Activated CD8-positive, alpha-beta memory T cell treated with anti-CD3 and anti-CD28 coated beads, Interleukin-2, amount 10 ng/mL, durations not matched to agents 7 days and 5 days (primary cell): Measurements from ENCODE around the gene RASAL2. TPM values are rescaled to one million over a fixed set of nuclear protein-coding genes. Genes with fewer than 3 reads are reported as not detected.

Source experiments
- ATAC-seq: fragments of 150-1000 bp; cut with Tn5 transposase; one replicate; pipeline ENCODE4 v1.10.0; 2021; ENCODE audit warnings: moderate library complexity
- CTCF ChIA-PET: fragments of 350-600 bp; sonication (Branson Sonifier 250); formaldehyde crosslinking; loops from one replicate; lab custom pipeline; 2021; ENCODE audit warnings: antibody characterized with exemption; lab: Charles Lee
- DNase-seq: peaks from one replicate; pipeline ENCODE4 v3.0.0-alpha.2; 2020
- H3K27ac Mint-ChIP-seq: one replicate; pipeline ENCODE4 v1.8.0; 2021; ENCODE audit warnings: mild to moderate bottlenecking, mixed read lengths
- H3K27me3 Mint-ChIP-seq: one replicate; pipeline ENCODE4 v1.8.0; 2021; ENCODE audit warnings: mixed read lengths
- H3K36me3 Mint-ChIP-seq: one replicate; pipeline ENCODE4 v1.8.0; 2021; ENCODE audit warnings: mild to moderate bottlenecking, mixed read lengths
- H3K4me1 Mint-ChIP-seq: one replicate; pipeline ENCODE4 v1.8.0; 2021; ENCODE audit warnings: mixed read lengths
- H3K4me3 Mint-ChIP-seq: one replicate; pipeline ENCODE4 v1.8.0; 2021; ENCODE audit warnings: mild to moderate bottlenecking, moderate library complexity, mixed read lengths
- H3K9me3 Mint-ChIP-seq: one replicate; pipeline ENCODE4 v1.8.0; 2022; ENCODE audit warnings: low read depth, mixed read lengths
- total RNA-seq, 2 experiments: library from RNA; stranded (reverse); gene quantifications; one replicate each; pipeline ENCODE4 v1.2.3, GENCODE V29; 2021

RASAL2 gene
- total RNA-seq, 2 experiments from 2014 or later: not detected

DNA sequence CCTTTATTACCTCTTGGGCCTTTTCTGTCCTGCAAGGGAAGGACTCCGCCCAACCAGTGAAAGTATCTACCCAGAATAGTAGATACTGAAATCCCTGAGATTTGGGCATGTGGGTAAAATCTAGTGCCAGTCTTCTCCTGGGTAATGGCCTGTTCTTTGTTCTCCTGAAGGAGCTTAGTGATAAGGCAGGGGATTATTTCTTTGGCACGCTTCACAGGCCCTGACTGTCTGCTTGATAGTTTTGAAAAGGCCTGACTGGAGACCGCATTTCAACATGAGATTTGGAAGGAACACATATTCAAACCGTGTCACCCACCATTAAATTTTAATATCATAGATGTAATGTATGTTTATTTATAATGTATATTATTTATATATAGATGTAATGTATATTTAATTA lies 48.9 kb downstream of the RASAL2 start:
- Mint-ChIP-seq H3K27me3 (no peaks in the 10 kb centered on the region), H3K27ac (no peak overlapping the region), H3K9me3 (no peaks in the 10 kb centered on the region), H3K36me3 (no peaks in the 10 kb centered on the region), H3K4me3 (no peak overlapping the region), H3K4me1 (no peaks in the 10 kb centered on the region)
- DNase-seq (no peak), ATAC-seq (no peak)
- CTCF ChIA-PET: no interaction called here

DNA sequence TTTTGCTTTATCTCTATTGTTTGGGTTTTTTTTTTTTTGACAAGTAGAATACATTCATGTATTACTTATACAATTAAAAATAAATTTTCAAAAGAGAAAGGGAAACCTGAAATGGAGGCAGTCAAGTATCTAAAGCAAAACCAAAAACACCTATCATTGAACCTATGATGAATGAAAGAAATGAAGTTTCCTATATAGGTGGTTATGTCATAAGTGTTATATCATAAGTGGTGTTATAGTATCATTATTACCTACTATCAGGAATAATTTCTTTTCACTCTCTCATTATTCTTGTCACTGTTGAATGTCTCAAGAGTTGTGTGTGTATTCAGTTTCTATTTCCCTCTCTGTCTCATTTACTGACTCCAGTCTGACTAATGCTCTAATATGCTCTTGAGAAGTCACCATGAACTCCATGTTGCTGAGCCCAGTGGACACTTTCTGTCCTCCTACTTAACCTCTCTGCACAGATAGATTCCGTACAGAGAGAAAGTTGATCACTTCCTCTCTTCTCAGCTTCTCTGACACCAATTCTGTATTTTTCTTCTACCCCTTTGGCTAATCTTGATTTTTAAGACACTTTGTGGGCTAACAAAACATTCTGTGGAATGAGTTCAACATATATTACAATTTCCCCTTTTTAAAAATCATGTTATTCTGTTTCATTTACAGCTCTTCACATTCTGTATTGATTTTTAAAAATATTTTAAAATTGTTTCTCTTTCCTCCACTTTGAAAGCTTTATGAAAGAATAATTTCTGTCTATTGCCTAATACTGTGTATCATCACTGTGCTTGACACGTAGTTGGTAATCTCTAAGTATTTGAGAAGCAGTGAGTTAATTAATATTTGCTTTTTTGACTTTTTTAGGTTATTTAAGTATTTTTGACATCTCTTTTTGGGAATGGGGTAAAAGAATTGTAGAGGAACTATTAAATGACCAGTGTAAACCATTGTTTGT lies 50.1 kb downstream of the RASAL2 start:
- Mint-ChIP-seq H3K4me1 (no peaks in the 10 kb centered on the region), H3K4me3 (no peak overlapping the region), H3K9me3 (no peaks in the 10 kb centered on the region), H3K27ac (no peak overlapping the region), H3K27me3 (no peaks in the 10 kb centered on the region), H3K36me3 (no peaks in the 10 kb centered on the region)
- no peak for ATAC-seq
- CTCF ChIA-PET: no interaction called here
- no peak for DNase-seq

DNA sequence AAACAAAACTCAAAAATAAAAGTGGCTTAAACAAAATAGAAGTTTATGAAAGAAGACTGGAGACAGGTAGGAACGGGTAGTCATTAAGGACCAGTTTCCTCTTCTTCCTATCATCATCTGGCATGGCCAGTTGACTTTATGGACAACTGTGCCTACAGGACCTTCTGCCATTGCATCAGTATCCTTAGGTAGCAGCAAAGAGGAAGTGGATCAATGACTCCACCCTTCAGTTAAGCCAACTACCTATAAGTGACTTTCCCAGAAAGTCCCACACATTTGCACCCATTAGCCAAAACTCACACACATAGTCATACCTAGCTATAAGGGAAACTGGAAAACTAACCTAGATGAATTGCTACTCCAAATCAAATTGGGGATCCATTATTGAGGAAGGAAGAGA lies 51.7 kb downstream of the RASAL2 start:
- H3K36me3 Mint-ChIP-seq: no peaks in the 10 kb centered on the region
- H3K4me3 Mint-ChIP-seq: no peak overlapping the region
- no peak overlapping the region for H3K27ac Mint-ChIP-seq
- DNase-seq (no peak), ATAC-seq (no peak)
- CTCF ChIA-PET: no interaction called here
- H3K9me3 Mint-ChIP-seq: no peaks in the 10 kb centered on the region
- H3K4me1 Mint-ChIP-seq: no peaks in the 10 kb centered on the region
- no peaks in the 10 kb centered on the region for H3K27me3 Mint-ChIP-seq

DNA sequence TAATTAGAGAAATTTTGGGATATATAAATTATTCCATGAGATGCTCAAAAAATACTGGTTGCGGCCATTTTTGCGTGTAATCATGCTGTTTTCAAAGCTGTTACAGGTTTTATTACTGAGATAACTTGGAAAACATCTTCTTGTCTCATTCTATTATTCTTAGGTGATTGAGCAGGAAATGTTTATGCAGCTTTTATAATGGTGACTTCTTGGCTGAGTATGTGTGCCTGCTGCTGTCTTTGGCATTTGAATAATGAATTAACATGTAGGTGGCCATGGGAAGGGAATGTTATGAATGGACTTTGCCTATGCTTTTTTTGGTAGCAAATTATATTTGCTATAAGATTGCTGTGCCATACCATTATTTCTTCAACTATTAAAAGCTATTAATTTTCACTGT lies 52.5 kb downstream of the RASAL2 start:
- ATAC-seq (no peak), DNase-seq (no peak)
- H3K4me1 Mint-ChIP-seq: no peaks in the 10 kb centered on the region
- H3K36me3 Mint-ChIP-seq: no peaks in the 10 kb centered on the region
- no peak overlapping the region for H3K27ac Mint-ChIP-seq
- H3K27me3 Mint-ChIP-seq: no peaks in the 10 kb centered on the region
- CTCF ChIA-PET: no interaction called here
- H3K9me3 Mint-ChIP-seq: no peaks in the 10 kb centered on the region
- H3K4me3 Mint-ChIP-seq: no peak overlapping the region

DNA sequence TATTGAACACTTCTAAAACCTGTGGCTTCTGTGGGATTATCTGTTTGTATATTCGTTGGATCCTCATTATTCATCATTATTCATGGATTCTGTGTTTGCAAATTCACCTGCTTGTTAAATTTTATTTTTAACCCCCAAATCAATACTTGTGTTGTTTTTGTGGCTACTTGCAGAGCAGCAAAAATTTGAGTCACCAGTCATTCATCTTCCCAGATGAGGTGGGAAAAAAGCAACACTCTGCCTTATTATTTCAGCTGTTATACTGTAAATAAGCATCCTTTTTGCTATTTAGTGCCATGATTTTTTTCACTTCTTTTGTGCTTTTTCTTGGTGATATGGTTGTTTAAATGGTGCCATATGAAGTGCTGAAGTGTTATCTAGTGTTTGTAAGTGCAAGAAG lies 56.7 kb downstream of the RASAL2 start:
- Mint-ChIP-seq H3K27ac (no peak overlapping the region), H3K27me3 (no peaks in the 10 kb centered on the region), H3K4me3 (no peak overlapping the region), H3K9me3 (peaks cover under 1% of the 10 kb centered on the region), H3K36me3 (no peaks in the 10 kb centered on the region), H3K4me1 (no peaks in the 10 kb centered on the region)
- no peak for DNase-seq
- no peak for ATAC-seq
- CTCF ChIA-PET: no interaction called here

DNA sequence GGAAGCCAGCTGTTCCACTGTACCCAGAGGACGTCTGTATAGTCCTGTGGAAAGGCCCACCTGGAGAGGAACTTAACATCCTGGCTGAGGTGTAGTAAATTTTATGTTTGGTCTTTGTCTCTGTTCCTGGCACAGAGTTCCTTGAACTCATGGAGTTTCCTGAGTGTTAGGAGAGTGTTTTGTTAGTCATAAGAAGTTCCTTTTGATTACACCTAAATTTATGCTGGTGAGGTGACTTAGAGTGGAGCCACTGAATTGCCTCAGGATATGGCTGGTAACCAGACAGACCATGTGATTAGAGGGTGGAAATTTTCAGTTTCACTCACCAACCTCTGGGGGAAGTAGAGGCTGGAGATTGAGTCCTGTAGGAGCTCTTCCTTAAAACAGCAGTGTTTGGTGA lies 57.9 kb downstream of the RASAL2 start:
- Mint-ChIP-seq H3K27me3 (no peaks in the 10 kb centered on the region), H3K27ac (no peak overlapping the region), H3K4me3 (no peak overlapping the region), H3K9me3 (peaks cover 3% of the 10 kb centered on the region), H3K36me3 (no peaks in the 10 kb centered on the region), H3K4me1 (no peaks in the 10 kb centered on the region)
- CTCF ChIA-PET: no interaction called here
- DNase-seq: no peak
- no peak for ATAC-seq

DNA sequence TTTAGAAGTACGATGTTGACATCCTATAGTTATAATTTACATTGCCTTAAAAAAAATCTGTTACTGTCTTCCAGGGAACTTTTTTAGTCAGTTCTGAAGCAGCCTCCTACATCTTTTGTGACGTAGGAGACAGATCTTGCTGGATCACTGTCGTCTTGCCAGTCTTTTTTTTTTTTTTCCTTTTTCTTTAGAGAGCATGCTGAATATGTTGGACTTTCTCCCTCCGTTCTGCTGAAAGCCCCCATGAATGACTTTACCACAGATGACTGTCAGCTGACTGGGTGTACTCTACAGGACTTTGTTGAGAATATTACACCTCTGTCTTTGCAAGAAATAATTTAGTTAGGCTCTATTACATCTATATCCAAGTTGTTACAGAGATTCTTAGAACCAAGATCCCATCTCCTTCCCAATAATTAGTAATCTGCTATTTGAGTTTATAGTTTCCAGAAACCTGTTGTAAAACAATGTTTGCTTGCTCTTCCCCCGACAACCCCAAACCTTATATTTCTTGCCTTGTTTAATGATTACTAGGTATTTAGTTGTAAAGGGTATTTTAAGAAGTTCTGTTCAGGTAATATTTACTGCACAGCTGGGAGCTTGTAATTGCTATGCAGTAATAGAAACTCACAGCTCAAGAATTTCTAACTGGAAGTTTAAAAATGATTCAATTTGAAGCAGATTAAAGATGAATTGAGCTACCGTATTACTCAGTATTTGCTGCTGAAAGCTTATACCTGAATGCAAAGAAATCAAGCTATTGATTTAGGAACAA lies 61.8 kb downstream of the RASAL2 start:
- DNase-seq: no peak
- CTCF ChIA-PET: no interaction called here
- no peaks in the 10 kb centered on the region for H3K27me3 Mint-ChIP-seq
- H3K9me3 Mint-ChIP-seq: peaks cover 3% of the 10 kb centered on the region
- no peaks in the 10 kb centered on the region for H3K4me1 Mint-ChIP-seq
- no peak for ATAC-seq
- H3K4me3 Mint-ChIP-seq: no peak overlapping the region
- H3K36me3 Mint-ChIP-seq: no peaks in the 10 kb centered on the region
- H3K27ac Mint-ChIP-seq: no peak overlapping the region

DNA sequence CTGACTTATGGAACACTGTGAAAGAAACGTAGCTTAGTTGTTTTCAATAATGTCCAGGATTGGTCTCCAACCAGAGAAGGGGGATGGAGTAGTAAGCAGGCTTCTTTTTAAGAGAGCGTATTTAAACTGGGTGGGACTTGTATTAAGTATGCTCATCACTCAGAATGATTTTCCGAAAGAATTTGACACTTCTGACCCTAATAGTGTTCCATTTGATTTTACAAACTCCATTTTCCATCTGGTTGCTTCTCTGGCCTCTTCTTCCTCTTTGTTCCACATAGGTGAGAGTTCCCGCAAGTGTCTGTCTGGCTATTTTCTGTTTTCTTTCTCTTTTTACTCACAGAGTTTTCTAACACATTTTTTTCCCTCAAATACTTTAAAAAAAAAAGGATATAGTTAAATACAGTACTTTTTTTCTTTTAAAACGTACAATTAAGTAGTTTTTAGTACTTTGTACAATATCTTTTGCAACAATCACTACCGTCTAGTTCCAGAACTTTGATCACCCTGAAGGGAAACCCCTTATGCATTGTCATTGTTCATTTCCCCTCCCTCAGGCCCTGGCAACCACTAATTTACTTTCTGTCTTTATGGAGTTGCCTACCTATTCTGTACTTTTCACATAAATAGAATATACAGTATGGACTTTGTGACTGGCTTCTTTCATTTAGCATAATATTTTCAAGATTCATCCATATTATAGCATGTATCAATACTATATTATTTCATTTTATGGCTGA lies 67.0 kb downstream of the RASAL2 start:
- Mint-ChIP-seq H3K27ac (no peak overlapping the region), H3K36me3 (no peaks in the 10 kb centered on the region), H3K9me3 (no peaks in the 10 kb centered on the region)

DNA sequence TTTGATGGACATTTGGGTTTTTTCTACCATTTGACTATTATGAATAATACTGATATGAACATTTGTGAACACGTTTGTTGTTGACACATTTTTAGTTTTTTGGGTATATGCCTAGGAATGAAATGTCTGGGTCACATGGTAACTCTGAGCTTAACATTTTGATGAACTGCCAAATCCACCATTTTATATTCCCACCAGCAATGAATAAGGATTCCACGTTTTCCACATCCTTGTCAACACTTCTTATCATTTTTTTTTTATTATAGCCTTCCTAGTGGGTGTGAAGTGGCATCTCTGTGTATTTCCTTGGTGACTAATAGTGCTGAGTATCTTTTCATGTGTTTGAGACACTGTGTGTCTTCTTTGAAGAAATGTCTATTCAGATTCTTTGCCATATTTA lies 67.6 kb downstream of the RASAL2 start:
- ATAC-seq (no peak), DNase-seq (no peak)
- Mint-ChIP-seq H3K27me3 (no peaks in the 10 kb centered on the region), H3K36me3 (no peaks in the 10 kb centered on the region), H3K27ac (no peak overlapping the region), H3K4me3 (no peak overlapping the region), H3K9me3 (no peaks in the 10 kb centered on the region), H3K4me1 (no peaks in the 10 kb centered on the region)
- CTCF ChIA-PET: no interaction called here

More for the DNA sequence above, 67.0 kb downstream of the RASAL2 start:
- Mint-ChIP-seq H3K4me1 (no peaks in the 10 kb centered on the region), H3K4me3 (no peak overlapping the region), H3K27me3 (no peaks in the 10 kb centered on the region)
- ATAC-seq: no peak
- CTCF ChIA-PET: no interaction called here
- DNase-seq: no peak

DNA sequence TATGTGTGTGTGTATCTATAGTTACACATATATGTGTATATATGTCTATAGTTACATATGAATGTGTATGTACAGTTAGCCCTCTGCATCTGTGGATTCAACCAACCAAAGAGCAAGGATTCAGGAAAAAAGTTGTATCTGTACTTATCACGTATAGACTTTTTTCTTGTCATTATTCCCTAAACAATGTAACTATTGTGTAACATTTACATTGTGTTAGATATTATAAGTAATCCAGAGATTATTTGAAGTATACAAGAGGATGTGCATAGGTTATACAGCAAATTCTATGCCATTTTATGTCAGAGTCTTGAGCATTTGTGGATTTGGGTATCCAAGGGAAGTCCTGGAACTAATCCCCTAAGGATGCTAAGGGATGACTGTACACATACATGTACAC lies 71.3 kb downstream of the RASAL2 start:
- H3K27ac Mint-ChIP-seq: no peak overlapping the region
- H3K4me3 Mint-ChIP-seq: no peak overlapping the region
- no peaks in the 10 kb centered on the region for H3K4me1 Mint-ChIP-seq
- H3K9me3 Mint-ChIP-seq: no peaks in the 10 kb centered on the region
- no peaks in the 10 kb centered on the region for H3K27me3 Mint-ChIP-seq
- CTCF ChIA-PET: no interaction called here
- no peak for ATAC-seq
- DNase-seq: no peak
- no peaks in the 10 kb centered on the region for H3K36me3 Mint-ChIP-seq

DNA sequence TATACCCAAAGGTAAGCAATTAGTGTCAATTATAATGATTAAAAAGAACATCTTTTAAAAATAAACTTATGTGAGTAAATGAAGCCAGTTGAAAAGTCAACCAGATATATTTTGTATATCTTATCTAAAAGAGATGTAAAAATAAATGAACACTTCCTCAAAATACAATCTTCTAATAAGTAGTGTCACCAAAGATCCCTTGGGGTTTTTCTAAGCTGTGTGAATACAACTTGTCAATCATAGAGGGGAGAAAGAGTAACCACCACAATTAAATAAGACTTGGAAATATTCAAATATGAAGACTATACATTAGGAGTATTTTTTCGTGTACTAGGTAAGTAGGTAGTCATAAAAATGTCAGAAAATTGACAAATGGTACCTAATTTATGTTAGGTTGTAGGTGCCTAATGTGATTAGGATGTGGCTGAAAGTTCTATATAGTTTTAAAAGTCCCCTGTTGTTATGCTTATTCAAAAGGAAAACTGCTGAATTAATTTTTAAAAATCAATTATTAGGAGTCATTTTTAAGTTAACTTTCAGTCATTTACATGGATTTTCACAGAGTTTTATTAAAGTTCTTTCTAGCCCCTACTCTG lies 72.6 kb downstream of the RASAL2 start:
- CTCF ChIA-PET: no interaction called here
- no peaks in the 10 kb centered on the region for H3K9me3 Mint-ChIP-seq
- ATAC-seq (no peak), DNase-seq (no peak)
- no peak overlapping the region for H3K4me3 Mint-ChIP-seq
- H3K4me1 Mint-ChIP-seq: no peaks in the 10 kb centered on the region
- no peaks in the 10 kb centered on the region for H3K36me3 Mint-ChIP-seq
- H3K27me3 Mint-ChIP-seq: no peaks in the 10 kb centered on the region
- H3K27ac Mint-ChIP-seq: no peak overlapping the region

DNA sequence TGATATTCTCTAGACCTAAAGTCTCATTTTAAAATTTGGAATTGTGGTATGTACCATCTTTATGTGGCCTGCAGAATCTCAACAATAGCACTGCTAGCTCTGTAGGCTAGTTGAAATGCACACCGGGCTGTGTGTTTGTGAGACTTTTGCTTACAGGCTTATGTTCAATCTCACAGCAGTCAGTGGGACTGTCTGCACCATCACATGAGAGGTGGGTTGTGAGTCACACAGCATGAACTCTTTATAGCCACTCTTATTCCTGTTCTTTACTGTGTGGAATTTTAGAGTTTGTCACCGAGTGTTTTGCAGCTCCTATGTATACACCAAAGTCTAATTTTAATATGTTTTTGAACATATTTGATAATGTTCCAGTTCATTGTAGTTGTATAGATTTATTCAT lies 74.6 kb downstream of the RASAL2 start:
- H3K27ac Mint-ChIP-seq: no peak overlapping the region
- no peak for DNase-seq
- CTCF ChIA-PET: no interaction called here
- H3K4me1 Mint-ChIP-seq: no peaks in the 10 kb centered on the region
- H3K4me3 Mint-ChIP-seq: no peak overlapping the region
- no peaks in the 10 kb centered on the region for H3K27me3 Mint-ChIP-seq
- ATAC-seq: no peak
- no peaks in the 10 kb centered on the region for H3K9me3 Mint-ChIP-seq
- no peaks in the 10 kb centered on the region for H3K36me3 Mint-ChIP-seq

DNA sequence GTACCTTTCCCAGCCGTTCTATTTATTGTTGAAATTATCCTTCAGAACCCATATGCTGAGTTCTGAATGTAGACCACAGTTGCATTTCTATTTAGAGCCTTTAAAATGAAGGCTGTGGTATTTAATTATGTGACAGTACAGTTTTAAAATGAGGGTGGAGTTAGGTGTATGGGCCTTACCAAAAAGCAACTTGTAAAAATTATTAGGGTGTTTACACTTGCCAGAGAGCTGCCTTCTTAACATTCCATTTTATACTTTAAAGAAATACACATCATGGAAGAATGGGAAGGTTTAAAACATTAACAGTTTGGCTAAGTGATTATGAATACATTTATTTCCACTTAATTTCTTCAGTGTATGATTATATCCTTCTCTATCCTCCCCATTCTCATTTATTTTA lies 75.7 kb downstream of the RASAL2 start:
- Mint-ChIP-seq H3K27ac (no peak overlapping the region), H3K4me1 (no peaks in the 10 kb centered on the region), H3K27me3 (no peaks in the 10 kb centered on the region), H3K4me3 (no peak overlapping the region), H3K36me3 (no peaks in the 10 kb centered on the region), H3K9me3 (no peaks in the 10 kb centered on the region)
- CTCF ChIA-PET: no interaction called here
- no peak for DNase-seq
- ATAC-seq: no peak
